Adipocyte (in vitro differentiated cells): ENCODE measurements around the gene GNAT1.

Experiments
- DNase-seq: peaks from one replicate; pipeline ENCODE4 v3.0.0-alpha.2; 2015; ENCODE audit warnings: low read depth
- H3K27me3 ChIP-seq: replicated peaks from 2 replicates; pipeline ENCODE4 v1.7.0; 2013; ENCODE audit warnings: mild to moderate bottlenecking, low read length, moderate library complexity; ENCODE audit not compliant: control insufficient read depth, insufficient read depth
- H3K36me3 ChIP-seq: 2 replicates; pipeline ENCODE4 v1.7.0; 2013; ENCODE audit warnings: low read length, mild to moderate bottlenecking, moderate library complexity; ENCODE audit not compliant: control insufficient read depth, insufficient read depth, severe bottlenecking
- H3K4me1 ChIP-seq: 2 replicates; pipeline ENCODE4 v1.7.0; 2013; ENCODE audit warnings: mild to moderate bottlenecking, low read length, moderate library complexity; ENCODE audit not compliant: control insufficient read depth, insufficient read depth
- H3K4me3 ChIP-seq: 2 replicates; pipeline ENCODE4 v1.7.0; 2013; ENCODE audit warnings: mild to moderate bottlenecking, low read length, moderate library complexity
- H3K9ac ChIP-seq: 2 replicates; pipeline ENCODE4 v1.7.0; 2013; ENCODE audit warnings: mild to moderate bottlenecking, low read length, moderate library complexity
- H3K9me3 ChIP-seq: 2 replicates; pipeline ENCODE4 v1.7.0; 2013; ENCODE audit warnings: mild to moderate bottlenecking, low read length, moderate library complexity; ENCODE audit not compliant: control insufficient read depth

The GNAT1 gene

GRCh38 chr3:50184242-50184978 lies 7.0 kb upstream of the GNAT1 start:
- Histone ChIP-seq H3K27me3 (peaks cover 27% of the 10 kb centered on the region), H3K9me3 (no peaks in the 10 kb centered on the region)

GRCh38 chr3:50185230-50185629 lies 6.2 kb upstream of the GNAT1 start:
- no peak for DNase-seq
- Histone ChIP-seq H3K36me3 (no peaks in the 10 kb centered on the region), H3K9me3 (no peaks in the 10 kb centered on the region), H3K9ac (no peak overlapping the region), H3K4me1 (no peaks in the 10 kb centered on the region), H3K4me3 (no peak overlapping the region), H3K27me3 (peaks cover 27% of the 10 kb centered on the region)

More at GRCh38 chr3:50184242-50184978, 7.0 kb upstream of the GNAT1 start:
- Histone ChIP-seq H3K9ac (no peak overlapping the region), H3K36me3 (no peaks in the 10 kb centered on the region), H3K4me1 (no peaks in the 10 kb centered on the region), H3K4me3 (no peak overlapping the region)
- DNase-seq: no peak

- Histone ChIP-seq H3K4me3 (no peak overlapping the region), H3K9ac (no peak overlapping the region), H3K36me3 (no peaks in the 10 kb centered on the region), H3K4me1 (no peaks in the 10 kb centered on the region), H3K27me3 (peaks cover 27% of the 10 kb centered on the region), H3K9me3 (no peaks in the 10 kb centered on the region)
- DNase-seq: no peak
Observed at GRCh38 chr3:50186096-50186495, 5.3 kb upstream of the GNAT1 start.

- Histone ChIP-seq H3K4me1 (no peaks in the 10 kb centered on the region), H3K9ac (no peak overlapping the region), H3K4me3 (no peak overlapping the region), H3K9me3 (no peaks in the 10 kb centered on the region), H3K27me3 (peaks cover 32% of the 10 kb centered on the region), H3K36me3 (no peaks in the 10 kb centered on the region)
- no peak for DNase-seq
Observed at GRCh38 chr3:50187750-50188149, 3.7 kb upstream of the GNAT1 start.

- H3K27me3 ChIP-seq: peaks cover 41% of the 10 kb centered on the region
- no peaks in the 10 kb centered on the region for H3K4me1 ChIP-seq
- peak; percentile 95 for DNase-seq
- H3K4me3 ChIP-seq: no peak overlapping the region
- H3K9ac ChIP-seq: no peak overlapping the region
- H3K36me3 ChIP-seq: no peaks in the 10 kb centered on the region
- H3K9me3 ChIP-seq: no peaks in the 10 kb centered on the region
Observed at GRCh38 chr3:50189274-50189673, 2.1 kb upstream of the GNAT1 start.

- Histone ChIP-seq H3K9me3 (no peaks in the 10 kb centered on the region), H3K36me3 (no peaks in the 10 kb centered on the region), H3K4me1 (peaks cover 2% of the 10 kb centered on the region), H3K4me3 (no peak overlapping the region), H3K27me3 (peaks cover 43% of the 10 kb centered on the region), H3K9ac (no peak overlapping the region)
- DNase-seq: no peak
Observed at GRCh38 chr3:50189989-50190388, 1.4 kb upstream of the GNAT1 start.

GRCh38 chr3:50192124-50192523 lies 714 bp downstream of the GNAT1 start:
- H3K4me3 ChIP-seq: no peak overlapping the region
- DNase-seq: no peak
- H3K9ac ChIP-seq: no peak overlapping the region
- no peaks in the 10 kb centered on the region for H3K36me3 ChIP-seq
- H3K9me3 ChIP-seq: no peaks in the 10 kb centered on the region
- peaks cover 53% of the 10 kb centered on the region for H3K27me3 ChIP-seq
- H3K4me1 ChIP-seq: peaks cover 2% of the 10 kb centered on the region

GRCh38 chr3:50192689-50193141 lies 1.3 kb downstream of the GNAT1 start:
- peaks cover 56% of the 10 kb centered on the region for H3K27me3 ChIP-seq
- peak; percentile 81 for DNase-seq
- peaks cover 2% of the 10 kb centered on the region for H3K4me1 ChIP-seq
- H3K36me3 ChIP-seq: no peaks in the 10 kb centered on the region
- H3K4me3 ChIP-seq: no peak overlapping the region
- H3K9me3 ChIP-seq: no peaks in the 10 kb centered on the region
- H3K9ac ChIP-seq: no peak overlapping the region

GRCh38 chr3:50193286-50193685 lies 1.9 kb downstream of the GNAT1 start:
- Histone ChIP-seq H3K4me3 (no peak overlapping the region), H3K36me3 (no peaks in the 10 kb centered on the region), H3K9ac (no peak overlapping the region), H3K4me1 (peaks cover 2% of the 10 kb centered on the region), H3K9me3 (no peaks in the 10 kb centered on the region), H3K27me3 (peaks cover 56% of the 10 kb centered on the region)
- no peak for DNase-seq

GRCh38 chr3:50193746-50194127 lies 2.3 kb downstream of the GNAT1 start:
- Histone ChIP-seq H3K4me1 (peaks cover 2% of the 10 kb centered on the region), H3K4me3 (no peak overlapping the region), H3K9ac (no peak overlapping the region), H3K27me3 (peaks cover 56% of the 10 kb centered on the region), H3K36me3 (no peaks in the 10 kb centered on the region), H3K9me3 (no peaks in the 10 kb centered on the region)
- no peak for DNase-seq

- Histone ChIP-seq H3K36me3 (no peaks in the 10 kb centered on the region), H3K4me3 (no peak overlapping the region), H3K9ac (no peak overlapping the region), H3K27me3 (peaks cover 59% of the 10 kb centered on the region), H3K4me1 (peaks cover 2% of the 10 kb centered on the region), H3K9me3 (no peaks in the 10 kb centered on the region)
- peak; percentile 76 for DNase-seq
Observed at GRCh38 chr3:50194128-50194902, 2.9 kb downstream of the GNAT1 start.
